C4-2B (cell line): ENCODE measurements around the gene SLC49A4.

Source experiments
- ZFX ChIP-seq: fragments of 450-650 bp; IDR thresholded peaks from 2 replicates; pipeline ENCODE4 v1.6.1; 2017
- TF ChIP-seq, protein P1 (sequence below): fragments of 450-650 bp; conservative IDR thresholded peaks from 2 replicates; pipeline ENCODE4 v1.5.1; 2017; ENCODE audit warnings: mild to moderate bottlenecking

DNA sequence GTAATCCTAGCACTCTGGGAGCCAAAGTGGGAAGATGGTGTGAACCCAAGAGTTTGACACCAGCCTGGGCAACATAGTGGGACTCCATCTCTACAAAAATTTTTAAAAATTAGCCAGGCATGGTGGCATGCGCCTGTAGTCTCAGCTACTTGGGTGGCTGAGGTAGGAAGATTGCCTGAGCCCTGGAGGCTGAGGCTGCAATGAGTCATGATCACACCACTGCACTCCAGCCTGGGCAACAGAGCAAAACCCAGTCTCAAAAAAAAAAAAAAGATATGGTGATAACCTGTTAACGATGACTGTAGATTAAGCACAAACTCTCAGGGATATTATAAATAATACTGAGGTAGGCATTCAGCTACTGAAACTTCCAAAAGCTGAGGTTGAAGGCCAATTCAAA, 107.5 kb downstream of the SLC49A4 start:
- TF ChIP-seq ZFX: no peak
- TF ChIP-seq, protein P1, sequence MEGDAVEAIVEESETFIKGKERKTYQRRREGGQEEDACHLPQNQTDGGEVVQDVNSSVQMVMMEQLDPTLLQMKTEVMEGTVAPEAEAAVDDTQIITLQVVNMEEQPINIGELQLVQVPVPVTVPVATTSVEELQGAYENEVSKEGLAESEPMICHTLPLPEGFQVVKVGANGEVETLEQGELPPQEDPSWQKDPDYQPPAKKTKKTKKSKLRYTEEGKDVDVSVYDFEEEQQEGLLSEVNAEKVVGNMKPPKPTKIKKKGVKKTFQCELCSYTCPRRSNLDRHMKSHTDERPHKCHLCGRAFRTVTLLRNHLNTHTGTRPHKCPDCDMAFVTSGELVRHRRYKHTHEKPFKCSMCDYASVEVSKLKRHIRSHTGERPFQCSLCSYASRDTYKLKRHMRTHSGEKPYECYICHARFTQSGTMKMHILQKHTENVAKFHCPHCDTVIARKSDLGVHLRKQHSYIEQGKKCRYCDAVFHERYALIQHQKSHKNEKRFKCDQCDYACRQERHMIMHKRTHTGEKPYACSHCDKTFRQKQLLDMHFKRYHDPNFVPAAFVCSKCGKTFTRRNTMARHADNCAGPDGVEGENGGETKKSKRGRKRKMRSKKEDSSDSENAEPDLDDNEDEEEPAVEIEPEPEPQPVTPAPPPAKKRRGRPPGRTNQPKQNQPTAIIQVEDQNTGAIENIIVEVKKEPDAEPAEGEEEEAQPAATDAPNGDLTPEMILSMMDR: no peak
